ENCODE data around the gene USP12.

USP12 gene

GRCh38 chr13:27183561-27184147 lies 12.0 kb upstream of the USP12 start:
- DNase-seq (ENCODE audit: low read depth in 3 of 3): no peak

- no peak for DNase-seq (ENCODE audit: low read depth in 3 of 3)
Observed at GRCh38 chr13:27182844-27183497, 11.4 kb upstream of the USP12 start.

- DNase-seq (ENCODE audit: low read depth in 3 of 3): no peak
Observed at GRCh38 chr13:27182054-27182453, 10.4 kb upstream of the USP12 start.

- DNase-seq (ENCODE audit: low read depth in 3 of 3): no peak
Observed at GRCh38 chr13:27177852-27178251, 6.2 kb upstream of the USP12 start.

GRCh38 chr13:27176470-27177410 lies 5.1 kb upstream of the USP12 start:
- no peak for DNase-seq (ENCODE audit: low read depth in 3 of 3)

GRCh38 chr13:27174766-27175455 lies 3.3 kb upstream of the USP12 start:
- DNase-seq (ENCODE audit: low read depth in 3 of 3): no peak

GRCh38 chr13:27172495-27172842 lies 858 bp upstream of the USP12 start:
- DNase-seq (ENCODE audit: low read depth in 3 of 3): no peak

GRCh38 chr13:27171827-27172494 lies 350 bp upstream of the USP12 start:
- peak; percentile 81 to 86 (median 82) for DNase-seq (ENCODE audit: low read depth in 3 of 3)

GRCh38 chr13:27170516-27171243 lies 931 bp downstream of the USP12 start:
- peak; percentile 8 to 36 (median 16) for DNase-seq (ENCODE audit: low read depth in 3 of 3)

- no peak for DNase-seq (ENCODE audit: low read depth in 3 of 3)
Observed at GRCh38 chr13:27170221-27170515, 1.4 kb downstream of the USP12 start.

GRCh38 chr13:27168906-27169657 lies 2.5 kb downstream of the USP12 start:
- DNase-seq (ENCODE audit: low read depth in 3 of 3): no peak

GRCh38 chr13:27168086-27168485 lies 3.5 kb downstream of the USP12 start:
- no peak for DNase-seq (ENCODE audit: low read depth in 3 of 3)

- DNase-seq (ENCODE audit: low read depth in 3 of 3): no peak
Observed at GRCh38 chr13:27166313-27166712, 5.3 kb downstream of the USP12 start.

GRCh38 chr13:27161980-27162379 lies 9.6 kb downstream of the USP12 start:
- no peak for DNase-seq (ENCODE audit: low read depth in 3 of 3)

- DNase-seq (ENCODE audit: low read depth in 3 of 3): no peak
Observed at GRCh38 chr13:27161423-27161822, 10.2 kb downstream of the USP12 start.

- no peak for DNase-seq (ENCODE audit: low read depth in 3 of 3)
Observed at GRCh38 chr13:27160657-27161295, 10.8 kb downstream of the USP12 start.

GRCh38 chr13:27159806-27160563 lies 11.6 kb downstream of the USP12 start:
- DNase-seq (ENCODE audit: low read depth in 3 of 3): no peak

- no peak for DNase-seq (ENCODE audit: low read depth in 3 of 3)
Observed at GRCh38 chr13:27158335-27158734, 13.3 kb downstream of the USP12 start.
